GM23338 (cell line): ENCODE results near the gene PHTF2. TPM values are rescaled to one million over a fixed set of nuclear protein-coding genes. Genes with fewer than 3 reads are reported as not detected.
A peak's percentile ranks its signal among the peaks of the same experiment; 100 is the strongest.

Source experiments
- ATAC-seq: fragments of 200-7000 bp; cut with Tn5 transposase; 3 replicates; pipeline ENCODE4 v1.9.1; 2020
- DNase-seq: peaks from one replicate; pipeline ENCODE4 v3.0.0-alpha.2; 2015; ENCODE audit warnings: low spot score
- H2AFZ ChIP-seq: fragments of 200-600 bp; sonication (generic); 2 replicates; pipeline ENCODE4 v1.8.0; 2016; ENCODE audit warnings: antibody characterized with exemption, mild to moderate bottlenecking, moderate library complexity
- H3F3A ChIP-seq: fragments of 200-600 bp; sonication (generic); replicated peaks from 2 replicates; pipeline ENCODE4 v1.8.0; 2017; ENCODE audit warnings: antibody characterized with exemption, mixed run types, low read depth
- H3K27ac ChIP-seq: fragments of 200-600 bp; sonication (generic); 2 replicates; pipeline ENCODE4 v1.6.1; 2016; ENCODE audit warnings: low read depth
- H3K27me3 ChIP-seq: fragments of 200-600 bp; sonication (generic); 2 replicates; pipeline ENCODE4 v1.8.0; 2016; ENCODE audit warnings: mild to moderate bottlenecking, mixed run types, moderate library complexity; ENCODE audit not compliant: insufficient read depth
- H3K36me3 ChIP-seq: fragments of 200-600 bp; sonication (generic); 2 replicates; pipeline ENCODE4 v1.8.0; 2016; ENCODE audit warnings: mild to moderate bottlenecking; ENCODE audit not compliant: insufficient read depth
- H3K4me1 ChIP-seq: fragments of 200-600 bp; sonication (generic); 2 replicates; pipeline ENCODE4 v1.8.0; 2016; ENCODE audit warnings: mild to moderate bottlenecking, moderate library complexity; ENCODE audit not compliant: insufficient read depth
- H3K4me2 ChIP-seq: fragments of 200-600 bp; sonication (generic); 2 replicates; pipeline ENCODE4 v1.7.1; 2017; ENCODE audit warnings: mixed run types
- H3K4me3 ChIP-seq: fragments of 200-600 bp; sonication (generic); 2 replicates; pipeline ENCODE4 v1.6.1; 2016; ENCODE audit warnings: mixed run types
- H3K79me2 ChIP-seq: fragments of 200-600 bp; sonication (generic); replicated peaks from 2 replicates; pipeline ENCODE4 v1.8.0; 2017; ENCODE audit warnings: mild to moderate bottlenecking; ENCODE audit not compliant: insufficient read depth
- H3K9me2 ChIP-seq: fragments of 200-600 bp; sonication (generic); 2 replicates; pipeline ENCODE4 v1.8.0; 2017; ENCODE audit not compliant: insufficient read depth
- H4K20me1 ChIP-seq: fragments of 200-600 bp; sonication (generic); replicated peaks from 2 replicates; pipeline ENCODE4 v1.8.0; 2017; ENCODE audit warnings: mild to moderate bottlenecking; ENCODE audit not compliant: insufficient read depth
- H3K27ac Mint-ChIP-seq: 2 replicates; pipeline ENCODE4 v1.8.0; 2020; ENCODE audit warnings: inconsistent platforms, mild to moderate bottlenecking, moderate library complexity, mixed read lengths
- H3K27me3 Mint-ChIP-seq: 3 replicates; pipeline ENCODE4 v1.8.0; 2022; ENCODE audit warnings: low read depth, mild to moderate bottlenecking, moderate library complexity, mixed read lengths, inconsistent platforms; ENCODE audit not compliant: insufficient read depth, poor library complexity
- H3K36me3 Mint-ChIP-seq: 3 replicates; pipeline ENCODE4 v1.8.0; 2021; ENCODE audit warnings: low read depth, mild to moderate bottlenecking, inconsistent platforms, moderate library complexity, mixed read lengths
- H3K4me1 Mint-ChIP-seq: 3 replicates; pipeline ENCODE4 v1.8.0; 2020; ENCODE audit warnings: mild to moderate bottlenecking, inconsistent platforms, mixed read lengths
- H3K4me3 Mint-ChIP-seq: 3 replicates; pipeline ENCODE4 v1.8.0; 2021; ENCODE audit warnings: moderate library complexity, mild to moderate bottlenecking, inconsistent platforms, mixed read lengths
- H3K9me3 Mint-ChIP-seq: 3 replicates; pipeline ENCODE4 v1.8.0; 2020; ENCODE audit warnings: moderate library complexity, mild to moderate bottlenecking, inconsistent platforms, mixed read lengths
- CREB1 ChIP-seq: fragments of 250-450 bp; sonication (Bioruptor Pico); IDR thresholded peaks from 2 replicates; pipeline ENCODE4 v1.5.0; 2020; ENCODE audit warnings: low read depth, mild to moderate bottlenecking, moderate library complexity
- JUNB ChIP-seq: IDR thresholded peaks from one replicate; pipeline ENCODE4 v1.6.1; 2016; ENCODE audit warnings: antibody characterized with exemption; ENCODE audit not compliant: unreplicated experiment
- NANOG ChIP-seq: IDR thresholded peaks from 2 replicates; pipeline ENCODE4 v1.6.1; 2016; ENCODE audit warnings: antibody characterized with exemption, borderline replicate concordance
- STAT1 ChIP-seq: IDR thresholded peaks from one replicate; pipeline ENCODE4 v1.6.1; 2016; ENCODE audit warnings: antibody characterized with exemption; ENCODE audit not compliant: unreplicated experiment
- ZNF114 ChIP-seq: fragments of 250-450 bp; sonication (Bioruptor Pico); IDR thresholded peaks from 2 replicates; pipeline ENCODE4 v1.5.0; 2020; ENCODE audit warnings: mild to moderate bottlenecking, moderate library complexity
- ZNF331 ChIP-seq: fragments of 250-450 bp; sonication (Bioruptor Pico); IDR thresholded peaks from 2 replicates; pipeline ENCODE4 v1.5.0; 2020; ENCODE audit warnings: low read depth, mild to moderate bottlenecking, moderate library complexity
- polyA plus RNA-seq: library from polyadenylated mRNA; unstranded; fragments of >200 nt; fragmentation: Nextera tagmentation; extraction: Ambion mirVana; gene quantifications from 2 replicates; pipeline ENCODE4 v1.2.1, GENCODE V29; 2016
- total RNA-seq: library from RNA; depleted of rRNA; stranded (reverse); fragments of >200 nt; shearing (Covaris generic); gene quantifications from 2 replicates; pipeline ENCODE4 v1.2.3, GENCODE V29; 2014
- TF ChIP-seq, protein P1 (sequence below): IDR thresholded peaks from one replicate; pipeline ENCODE4 v1.6.1; 2018; ENCODE audit warnings: antibody characterized with exemption; ENCODE audit not compliant: unreplicated experiment
- TF ChIP-seq, protein P2 (sequence below): fragments of 250-450 bp; sonication (Bioruptor Pico); IDR thresholded peaks from 2 replicates; pipeline ENCODE4 v1.5.0; 2020; ENCODE audit warnings: mild to moderate bottlenecking, moderate library complexity

The PHTF2 gene
- total and polyA plus RNA-seq, 2 experiments from 2014 or later: 14.6 to 24.1 TPM

DNA sequence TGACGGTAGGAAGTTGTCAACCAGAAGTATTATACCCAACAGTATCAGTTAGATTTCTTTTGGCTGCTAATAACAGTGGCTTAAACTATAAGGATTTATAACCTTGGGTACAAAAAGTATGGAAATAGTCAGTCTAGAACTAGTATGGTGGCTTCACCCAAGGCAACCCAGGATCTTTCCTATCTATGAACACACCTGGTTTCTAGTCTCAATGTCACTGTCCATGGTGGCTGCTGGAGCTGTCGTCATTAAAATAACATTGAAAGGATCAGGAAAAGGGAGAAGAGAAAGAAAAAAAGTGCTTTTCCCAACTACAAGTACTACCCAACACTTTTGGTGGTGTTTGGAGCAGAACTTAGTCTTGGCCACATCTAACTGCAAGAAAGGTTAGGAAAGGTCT is 27.7 kb downstream of the PHTF2 start:
- no peak overlapping the region for H3K27ac Mint-ChIP-seq
- peaks cover 12% of the 10 kb centered on the region; the same call in 2 of the 3 replicates for H3K36me3 Mint-ChIP-seq
- peak; percentile 32 for DNase-seq
- Histone ChIP-seq H3K27me3 (no peaks in the 10 kb centered on the region), H3K4me2 (no peak overlapping the region), H3K4me3 (no peak overlapping the region), H3K4me1 (no peaks in the 10 kb centered on the region; the same call in 1 of the 2 replicates), H3K79me2 (peaks cover 24% of the 10 kb centered on the region), H3F3A (no peaks in the 10 kb centered on the region), H3K36me3 (no peaks in the 10 kb centered on the region), H3K27ac (no peak overlapping the region), H4K20me1 (no peaks in the 10 kb centered on the region), H2AFZ (no peak overlapping the region), H3K9me2 (no peaks in the 10 kb centered on the region)
- peaks cover 2% of the 10 kb centered on the region; the same call in 1 of the 3 replicates for H3K4me1 Mint-ChIP-seq
- no peak for TF ChIP-seq CREB1 (CRISPR knock-in tag)
- TF ChIP-seq, protein P1, sequence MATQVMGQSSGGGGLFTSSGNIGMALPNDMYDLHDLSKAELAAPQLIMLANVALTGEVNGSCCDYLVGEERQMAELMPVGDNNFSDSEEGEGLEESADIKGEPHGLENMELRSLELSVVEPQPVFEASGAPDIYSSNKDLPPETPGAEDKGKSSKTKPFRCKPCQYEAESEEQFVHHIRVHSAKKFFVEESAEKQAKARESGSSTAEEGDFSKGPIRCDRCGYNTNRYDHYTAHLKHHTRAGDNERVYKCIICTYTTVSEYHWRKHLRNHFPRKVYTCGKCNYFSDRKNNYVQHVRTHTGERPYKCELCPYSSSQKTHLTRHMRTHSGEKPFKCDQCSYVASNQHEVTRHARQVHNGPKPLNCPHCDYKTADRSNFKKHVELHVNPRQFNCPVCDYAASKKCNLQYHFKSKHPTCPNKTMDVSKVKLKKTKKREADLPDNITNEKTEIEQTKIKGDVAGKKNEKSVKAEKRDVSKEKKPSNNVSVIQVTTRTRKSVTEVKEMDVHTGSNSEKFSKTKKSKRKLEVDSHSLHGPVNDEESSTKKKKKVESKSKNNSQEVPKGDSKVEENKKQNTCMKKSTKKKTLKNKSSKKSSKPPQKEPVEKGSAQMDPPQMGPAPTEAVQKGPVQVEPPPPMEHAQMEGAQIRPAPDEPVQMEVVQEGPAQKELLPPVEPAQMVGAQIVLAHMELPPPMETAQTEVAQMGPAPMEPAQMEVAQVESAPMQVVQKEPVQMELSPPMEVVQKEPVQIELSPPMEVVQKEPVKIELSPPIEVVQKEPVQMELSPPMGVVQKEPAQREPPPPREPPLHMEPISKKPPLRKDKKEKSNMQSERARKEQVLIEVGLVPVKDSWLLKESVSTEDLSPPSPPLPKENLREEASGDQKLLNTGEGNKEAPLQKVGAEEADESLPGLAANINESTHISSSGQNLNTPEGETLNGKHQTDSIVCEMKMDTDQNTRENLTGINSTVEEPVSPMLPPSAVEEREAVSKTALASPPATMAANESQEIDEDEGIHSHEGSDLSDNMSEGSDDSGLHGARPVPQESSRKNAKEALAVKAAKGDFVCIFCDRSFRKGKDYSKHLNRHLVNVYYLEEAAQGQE: peak; percentile 69
- ATAC-seq: no peak
- peaks cover 4% of the 10 kb centered on the region for H3K27me3 Mint-ChIP-seq
- H3K9me3 Mint-ChIP-seq: peaks cover 20% of the 10 kb centered on the region
- no peak overlapping the region for H3K4me3 Mint-ChIP-seq

DNA sequence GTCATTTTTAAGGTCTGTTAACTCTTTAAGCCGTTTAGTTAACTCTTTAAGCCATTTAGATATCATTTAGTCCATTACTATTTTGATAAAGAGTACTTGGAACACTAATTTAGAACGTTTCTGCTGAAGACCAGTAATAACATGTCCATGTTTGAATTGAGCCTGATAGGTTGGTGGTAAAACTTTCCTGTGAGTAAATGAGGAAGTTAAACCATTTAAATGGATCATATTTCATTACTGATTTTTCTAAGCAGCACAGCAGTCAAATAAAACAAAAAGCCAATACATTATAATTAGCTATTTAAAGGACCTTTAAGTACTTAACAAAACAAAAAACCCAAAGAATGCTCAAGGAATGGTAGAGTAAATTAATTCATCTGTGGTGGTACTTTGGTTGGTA is 29.4 kb downstream of the PHTF2 start:
- H3K27me3 Mint-ChIP-seq: no peaks in the 10 kb centered on the region
- Histone ChIP-seq H3K27ac (no peak overlapping the region), H3K9me2 (no peaks in the 10 kb centered on the region), H3K79me2 (peaks cover 23% of the 10 kb centered on the region; the same call in 1 of the 2 replicates), H2AFZ (no peak overlapping the region), H3K27me3 (no peaks in the 10 kb centered on the region), H3F3A (no peaks in the 10 kb centered on the region), H3K4me3 (no peak overlapping the region), H3K4me2 (no peak overlapping the region), H3K4me1 (no peaks in the 10 kb centered on the region; the same call in 1 of the 2 replicates), H3K36me3 (no peaks in the 10 kb centered on the region), H4K20me1 (no peaks in the 10 kb centered on the region)
- DNase-seq (no peak), ATAC-seq (no peak)
- TF ChIP-seq, protein P2, sequence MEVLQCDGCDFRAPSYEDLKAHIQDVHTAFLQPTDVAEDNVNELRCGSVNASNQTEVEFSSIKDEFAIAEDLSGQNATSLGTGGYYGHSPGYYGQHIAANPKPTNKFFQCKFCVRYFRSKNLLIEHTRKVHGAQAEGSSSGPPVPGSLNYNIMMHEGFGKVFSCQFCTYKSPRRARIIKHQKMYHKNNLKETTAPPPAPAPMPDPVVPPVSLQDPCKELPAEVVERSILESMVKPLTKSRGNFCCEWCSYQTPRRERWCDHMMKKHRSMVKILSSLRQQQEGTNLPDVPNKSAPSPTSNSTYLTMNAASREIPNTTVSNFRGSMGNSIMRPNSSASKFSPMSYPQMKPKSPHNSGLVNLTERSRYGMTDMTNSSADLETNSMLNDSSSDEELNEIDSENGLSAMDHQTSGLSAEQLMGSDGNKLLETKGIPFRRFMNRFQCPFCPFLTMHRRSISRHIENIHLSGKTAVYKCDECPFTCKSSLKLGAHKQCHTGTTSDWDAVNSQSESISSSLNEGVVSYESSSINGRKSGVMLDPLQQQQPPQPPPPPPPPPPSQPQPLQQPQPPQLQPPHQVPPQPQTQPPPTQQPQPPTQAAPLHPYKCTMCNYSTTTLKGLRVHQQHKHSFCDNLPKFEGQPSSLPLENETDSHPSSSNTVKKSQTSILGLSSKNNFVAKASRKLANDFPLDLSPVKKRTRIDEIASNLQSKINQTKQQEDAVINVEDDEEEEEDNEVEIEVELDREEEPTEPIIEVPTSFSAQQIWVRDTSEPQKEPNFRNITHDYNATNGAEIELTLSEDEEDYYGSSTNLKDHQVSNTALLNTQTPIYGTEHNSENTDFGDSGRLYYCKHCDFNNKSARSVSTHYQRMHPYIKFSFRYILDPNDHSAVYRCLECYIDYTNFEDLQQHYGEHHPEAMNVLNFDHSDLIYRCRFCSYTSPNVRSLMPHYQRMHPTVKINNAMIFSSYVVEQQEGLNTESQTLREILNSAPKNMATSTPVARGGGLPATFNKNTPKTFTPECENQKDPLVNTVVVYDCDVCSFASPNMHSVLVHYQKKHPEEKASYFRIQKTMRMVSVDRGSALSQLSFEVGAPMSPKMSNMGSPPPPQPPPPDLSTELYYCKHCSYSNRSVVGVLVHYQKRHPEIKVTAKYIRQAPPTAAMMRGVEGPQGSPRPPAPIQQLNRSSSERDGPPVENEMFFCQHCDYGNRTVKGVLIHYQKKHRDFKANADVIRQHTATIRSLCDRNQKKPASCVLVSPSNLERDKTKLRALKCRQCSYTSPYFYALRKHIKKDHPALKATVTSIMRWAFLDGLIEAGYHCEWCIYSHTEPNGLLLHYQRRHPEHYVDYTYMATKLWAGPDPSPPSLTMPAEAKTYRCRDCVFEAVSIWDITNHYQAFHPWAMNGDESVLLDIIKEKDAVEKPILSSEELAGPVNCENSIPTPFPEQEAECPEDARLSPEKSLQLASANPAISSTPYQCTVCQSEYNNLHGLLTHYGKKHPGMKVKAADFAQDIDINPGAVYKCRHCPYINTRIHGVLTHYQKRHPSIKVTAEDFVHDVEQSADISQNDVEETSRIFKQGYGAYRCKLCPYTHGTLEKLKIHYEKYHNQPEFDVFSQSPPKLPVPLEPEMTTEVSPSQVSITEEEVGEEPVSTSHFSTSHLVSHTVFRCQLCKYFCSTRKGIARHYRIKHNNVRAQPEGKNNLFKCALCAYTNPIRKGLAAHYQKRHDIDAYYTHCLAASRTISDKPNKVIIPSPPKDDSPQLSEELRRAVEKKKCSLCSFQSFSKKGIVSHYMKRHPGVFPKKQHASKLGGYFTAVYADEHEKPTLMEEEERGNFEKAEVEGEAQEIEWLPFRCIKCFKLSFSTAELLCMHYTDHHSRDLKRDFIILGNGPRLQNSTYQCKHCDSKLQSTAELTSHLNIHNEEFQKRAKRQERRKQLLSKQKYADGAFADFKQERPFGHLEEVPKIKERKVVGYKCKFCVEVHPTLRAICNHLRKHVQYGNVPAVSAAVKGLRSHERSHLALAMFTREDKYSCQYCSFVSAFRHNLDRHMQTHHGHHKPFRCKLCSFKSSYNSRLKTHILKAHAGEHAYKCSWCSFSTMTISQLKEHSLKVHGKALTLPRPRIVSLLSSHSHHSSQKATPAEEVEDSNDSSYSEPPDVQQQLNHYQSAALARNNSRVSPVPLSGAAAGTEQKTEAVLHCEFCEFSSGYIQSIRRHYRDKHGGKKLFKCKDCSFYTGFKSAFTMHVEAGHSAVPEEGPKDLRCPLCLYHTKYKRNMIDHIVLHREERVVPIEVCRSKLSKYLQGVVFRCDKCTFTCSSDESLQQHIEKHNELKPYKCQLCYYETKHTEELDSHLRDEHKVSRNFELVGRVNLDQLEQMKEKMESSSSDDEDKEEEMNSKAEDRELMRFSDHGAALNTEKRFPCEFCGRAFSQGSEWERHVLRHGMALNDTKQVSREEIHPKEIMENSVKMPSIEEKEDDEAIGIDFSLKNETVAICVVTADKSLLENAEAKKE: no peak
- TF ChIP-seq NANOG (no peak), STAT1 (no peak), ZNF331 (CRISPR knock-in tag) (no peak), ZNF114 (CRISPR knock-in tag) (no peak), JUNB (no peak)
- H3K9me3 Mint-ChIP-seq: peaks cover 6% of the 10 kb centered on the region; the same call in 2 of the 3 replicates
- H3K27ac Mint-ChIP-seq: no peak overlapping the region
- H3K4me1 Mint-ChIP-seq: peaks cover 2% of the 10 kb centered on the region; the same call in 1 of the 3 replicates
- peaks cover 3% of the 10 kb centered on the region; the same call in 1 of the 3 replicates for H3K36me3 Mint-ChIP-seq
- no peak overlapping the region for H3K4me3 Mint-ChIP-seq
